RWPE2 (cell line): ENCODE measurements around the gene IL22RA1.

ENCODE experiments used
- ATAC-seq: fragments of 200-7000 bp; cut with Tn5 transposase; 3 replicates; pipeline ENCODE4 v1.9.1; 2021; ENCODE audit warnings: low read depth
- DNase-seq: peaks from one replicate; pipeline ENCODE4 v3.0.0-alpha.2; 2020; ENCODE audit warnings: low spot score
- H3K27ac ChIP-seq: fragments of 450-650 bp; 2 replicates; pipeline ENCODE4 v1.5.1; 2017; ENCODE audit warnings: mild to moderate bottlenecking; ENCODE audit not compliant: poor library complexity, severe bottlenecking
- H3K27me3 ChIP-seq: fragments of 250-450 bp; sonication (Bioruptor Pico); 2 replicates; pipeline ENCODE4 v1.5.1; 2021; ENCODE audit warnings: mild to moderate bottlenecking, moderate library complexity; ENCODE audit not compliant: insufficient read depth, poor library complexity, severe bottlenecking
- H3K36me3 ChIP-seq: fragments of 250-450 bp; sonication (Bioruptor Pico); 2 replicates; pipeline ENCODE4 v1.5.1; 2020; ENCODE audit warnings: low read depth, mild to moderate bottlenecking, moderate library complexity
- H3K4me1 ChIP-seq: fragments of 250-450 bp; sonication (Bioruptor Pico); 2 replicates; pipeline ENCODE4 v1.5.1; 2021; ENCODE audit warnings: mild to moderate bottlenecking, moderate library complexity; ENCODE audit not compliant: insufficient read depth, poor library complexity, severe bottlenecking
- H3K4me3 ChIP-seq: fragments of 250-450 bp; sonication (Bioruptor Pico); 2 replicates; pipeline ENCODE4 v1.5.1; 2021; ENCODE audit warnings: mild to moderate bottlenecking, moderate library complexity; ENCODE audit not compliant: severe bottlenecking
- H3K9me3 ChIP-seq: fragments of 250-450 bp; sonication (Bioruptor Pico); 2 replicates; pipeline ENCODE4 v1.5.1; 2021; ENCODE audit warnings: mild to moderate bottlenecking, moderate library complexity; ENCODE audit not compliant: severe bottlenecking
- TF ChIP-seq, protein P1 (sequence below): fragments of 450-650 bp; IDR thresholded peaks from one replicate; pipeline ENCODE4 v1.5.1; 2017; ENCODE audit warnings: mild to moderate bottlenecking, moderate library complexity; ENCODE audit not compliant: poor library complexity, severe bottlenecking

The IL22RA1 gene

DNA sequence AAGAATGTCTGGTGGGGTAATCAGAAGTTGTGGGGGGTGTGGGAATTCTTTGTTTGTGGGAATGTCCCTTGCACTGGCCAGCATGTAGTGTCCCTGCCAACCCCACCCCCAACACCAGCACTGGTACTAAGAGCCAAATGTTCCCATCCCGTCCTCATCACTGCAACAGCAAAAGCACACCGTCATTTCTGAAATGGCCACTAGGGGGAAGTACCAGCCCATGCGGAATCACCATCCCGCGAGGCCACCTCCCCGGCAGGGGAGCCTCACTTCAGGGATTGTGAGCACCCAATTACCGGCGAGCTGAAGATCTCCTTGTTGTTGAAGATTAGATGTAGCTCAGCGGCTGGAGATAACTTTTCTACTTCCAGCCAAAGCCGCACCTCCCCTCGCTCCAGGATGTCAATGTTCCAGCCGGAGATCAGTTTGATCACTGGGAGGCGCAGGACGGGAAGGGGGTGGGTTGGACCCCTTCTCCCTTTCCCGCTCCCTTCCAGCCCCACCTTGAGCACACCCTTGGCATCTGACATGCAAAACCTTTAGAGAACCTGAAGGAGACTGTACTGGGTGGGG is 72.0 kb downstream of the IL22RA1 start:
- Histone ChIP-seq H3K4me3 (no peak overlapping the region), H3K27me3 (no peaks in the 10 kb centered on the region), H3K27ac (no peak overlapping the region), H3K4me1 (no peaks in the 10 kb centered on the region), H3K36me3 (no peaks in the 10 kb centered on the region), H3K9me3 (no peaks in the 10 kb centered on the region)
- TF ChIP-seq, protein P1, sequence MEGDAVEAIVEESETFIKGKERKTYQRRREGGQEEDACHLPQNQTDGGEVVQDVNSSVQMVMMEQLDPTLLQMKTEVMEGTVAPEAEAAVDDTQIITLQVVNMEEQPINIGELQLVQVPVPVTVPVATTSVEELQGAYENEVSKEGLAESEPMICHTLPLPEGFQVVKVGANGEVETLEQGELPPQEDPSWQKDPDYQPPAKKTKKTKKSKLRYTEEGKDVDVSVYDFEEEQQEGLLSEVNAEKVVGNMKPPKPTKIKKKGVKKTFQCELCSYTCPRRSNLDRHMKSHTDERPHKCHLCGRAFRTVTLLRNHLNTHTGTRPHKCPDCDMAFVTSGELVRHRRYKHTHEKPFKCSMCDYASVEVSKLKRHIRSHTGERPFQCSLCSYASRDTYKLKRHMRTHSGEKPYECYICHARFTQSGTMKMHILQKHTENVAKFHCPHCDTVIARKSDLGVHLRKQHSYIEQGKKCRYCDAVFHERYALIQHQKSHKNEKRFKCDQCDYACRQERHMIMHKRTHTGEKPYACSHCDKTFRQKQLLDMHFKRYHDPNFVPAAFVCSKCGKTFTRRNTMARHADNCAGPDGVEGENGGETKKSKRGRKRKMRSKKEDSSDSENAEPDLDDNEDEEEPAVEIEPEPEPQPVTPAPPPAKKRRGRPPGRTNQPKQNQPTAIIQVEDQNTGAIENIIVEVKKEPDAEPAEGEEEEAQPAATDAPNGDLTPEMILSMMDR: peak; percentile 91
- DNase-seq (no peak), ATAC-seq (peak; percentile 86)

DNA sequence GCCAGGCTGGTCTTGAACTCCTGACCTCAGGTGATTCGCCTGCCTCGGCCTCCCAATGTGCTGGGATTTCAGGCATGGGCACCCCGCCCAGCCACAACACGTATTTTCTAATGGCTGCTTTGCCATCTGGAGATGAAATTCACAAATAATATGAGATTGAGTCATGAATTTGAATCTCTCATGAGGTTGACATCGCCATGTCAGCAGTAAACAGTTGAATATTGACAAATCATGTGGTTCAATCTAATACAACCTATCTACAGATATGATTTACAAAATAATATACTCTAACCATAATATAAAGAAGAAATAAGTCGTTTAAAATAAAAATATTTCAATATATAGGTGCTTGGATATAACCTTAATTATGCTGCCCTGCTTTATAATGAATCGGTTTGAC is 73.1 kb downstream of the IL22RA1 start:
- H3K4me1 ChIP-seq: no peaks in the 10 kb centered on the region
- TF ChIP-seq, protein P1: no peak
- no peak for ATAC-seq

More for the DNA sequence above, 73.1 kb downstream of the IL22RA1 start:
- no peaks in the 10 kb centered on the region for H3K36me3 ChIP-seq
- DNase-seq: no peak
- no peaks in the 10 kb centered on the region for H3K27me3 ChIP-seq
- H3K4me3 ChIP-seq: no peak overlapping the region
- no peaks in the 10 kb centered on the region for H3K9me3 ChIP-seq
- no peak overlapping the region for H3K27ac ChIP-seq
